Activated B cell treated with CpG ODN at 0.5 μM for 24 hours (primary cell): ENCODE data around the gene SON. TPM values are rescaled to one million over a fixed set of nuclear protein-coding genes. Genes with fewer than 3 reads are reported as not detected.
"Not testable (repeated sequence)": the region's sequence is repeated elsewhere in the genome, so short reads cannot be mapped to it uniquely, and the experiment has no call there.

Experiments
- ATAC-seq: fragments of 200-7000 bp; cut with Tn5 transposase; one replicate; pipeline ENCODE4 v1.10.0; 2021; ENCODE audit warnings: low read depth, mild to moderate bottlenecking, moderate library complexity
- CTCF ChIA-PET: fragments of 350-600 bp; sonication (Branson Sonifier 250); formaldehyde crosslinking; loops from one replicate; lab custom pipeline; 2021; ENCODE audit warnings: antibody characterized with exemption; lab: Charles Lee
- POLR2A ChIA-PET: fragments of 350-600 bp; sonication (Branson Sonifier 250); formaldehyde crosslinking; loops from one replicate; lab custom pipeline; 2021; ENCODE audit warnings: antibody characterized with exemption; lab: Charles Lee
- DNase-seq: peaks from one replicate; pipeline ENCODE4 v3.0.0; 2022
- H3K27ac Mint-ChIP-seq: one replicate; pipeline ENCODE4 v1.8.0; 2020; ENCODE audit warnings: mixed read lengths
- H3K27me3 Mint-ChIP-seq: one replicate; pipeline ENCODE4 v1.8.0; 2021; ENCODE audit warnings: mixed read lengths
- H3K36me3 Mint-ChIP-seq: one replicate; pipeline ENCODE4 v1.8.0; 2021; ENCODE audit warnings: low read depth, mixed read lengths
- H3K4me1 Mint-ChIP-seq: one replicate; pipeline ENCODE4 v1.8.0; 2021; ENCODE audit warnings: mixed read lengths
- H3K4me3 Mint-ChIP-seq: one replicate; pipeline ENCODE4 v1.8.0; 2020; ENCODE audit warnings: mild to moderate bottlenecking, mixed read lengths
- H3K9me3 Mint-ChIP-seq: one replicate; pipeline ENCODE4 v1.8.0; 2020; ENCODE audit warnings: mixed read lengths
- CTCF ChIP-seq: fragments of 200-600 bp; IDR thresholded peaks from one replicate; pipeline ENCODE4 v1.8.0; 2022; ENCODE audit warnings: antibody characterized with exemption, mild to moderate bottlenecking
- intact Hi-C: fragments of 100-400 bp; cut with micrococcal nuclease; formaldehyde crosslinking; loops from one replicate; pipeline ENCODE4 v1.15.1; 2024
- total RNA-seq: library from RNA; stranded (reverse); gene quantifications from 2 replicates; pipeline ENCODE4 v1.2.3, GENCODE V29; 2022

The SON gene
- total RNA-seq, 1 donor from 2014 or later, result 474 TPM

- CTCF ChIA-PET, result interaction anchor here (0.7 kb wide), 1 partner anchor 11 kb away, joined by 3 read pairs; no protein-coding TSS in a partner anchor
- Mint-ChIP-seq H3K4me3 (no peak overlapping the region), H3K4me1 (peaks cover 1% of the 10 kb centered on the region), H3K27ac (no peak overlapping the region), H3K9me3 (no peaks in the 10 kb centered on the region), H3K36me3 (peaks cover 49% of the 10 kb centered on the region), H3K27me3 (no peaks in the 10 kb centered on the region)
- intact Hi-C loops, result no loop called here
- no peak for DNase-seq
- no peak for TF ChIP-seq CTCF
- POLR2A ChIA-PET, result no interaction called here
- no peak for ATAC-seq
These were observed 75.6 kb downstream of the SON start for GRCh38 chr21:33618407-33618806.

DNA sequence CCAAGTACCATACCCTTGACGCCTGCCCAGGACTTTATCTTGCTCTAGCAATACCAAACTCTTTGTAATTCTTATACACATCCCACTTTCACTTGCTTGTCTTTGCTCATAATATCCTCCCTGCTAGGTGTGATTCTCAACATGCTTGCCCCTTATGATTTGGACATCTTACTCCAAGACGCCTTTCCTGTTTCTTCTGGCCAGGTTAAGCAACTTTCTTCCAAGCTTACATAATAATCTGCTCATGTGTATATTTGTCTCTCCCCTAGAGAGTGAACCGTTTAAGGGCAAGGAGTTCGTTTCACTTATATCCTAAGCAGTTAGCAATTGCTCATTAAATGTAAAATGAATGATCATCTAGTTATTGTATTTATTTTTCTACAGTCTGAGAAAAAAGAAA lies 76.9 kb downstream of the SON start:
- no peak overlapping the region for H3K27ac Mint-ChIP-seq
- H3K4me3 Mint-ChIP-seq, result no peak overlapping the region
- POLR2A ChIA-PET, result no interaction called here
- no peak for TF ChIP-seq CTCF
- CTCF ChIA-PET, result interaction anchor here (2.5 kb wide), 1 partner anchor 14 kb away, joined by 10 read pairs; no protein-coding TSS in a partner anchor
- no peaks in the 10 kb centered on the region for H3K9me3 Mint-ChIP-seq
- no peak for ATAC-seq
- DNase-seq, result no peak
- no peaks in the 10 kb centered on the region for H3K27me3 Mint-ChIP-seq
- peaks cover 1% of the 10 kb centered on the region for H3K4me1 Mint-ChIP-seq
- intact Hi-C loops, result no loop called here
- peaks cover 50% of the 10 kb centered on the region for H3K36me3 Mint-ChIP-seq

DNA sequence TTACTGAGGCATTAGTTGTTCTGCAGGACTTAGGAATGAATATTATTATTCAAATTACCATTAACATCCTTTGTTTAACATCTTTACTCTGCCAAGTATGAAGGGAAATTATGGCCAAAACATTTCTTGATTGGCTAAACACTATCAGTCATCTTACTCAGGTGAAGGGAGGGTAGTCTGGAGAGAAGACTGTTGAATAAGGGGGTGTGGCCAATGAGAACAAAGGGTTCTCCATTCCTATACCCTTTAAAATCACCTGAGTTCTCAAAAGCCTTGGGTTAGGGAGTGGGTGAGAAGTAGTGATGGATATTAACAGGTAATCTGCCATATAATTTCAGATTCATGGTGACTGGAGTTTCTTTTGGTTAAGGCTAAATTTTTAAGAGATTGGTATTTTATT lies 79.4 kb downstream of the SON start:
- peaks cover 46% of the 10 kb centered on the region for H3K36me3 Mint-ChIP-seq
- POLR2A ChIA-PET, result no interaction called here
- H3K4me1 Mint-ChIP-seq, result peaks cover 1% of the 10 kb centered on the region
- H3K27ac Mint-ChIP-seq, result no peak overlapping the region
- TF ChIP-seq CTCF, result no peak
- H3K4me3 Mint-ChIP-seq, result no peak overlapping the region
- CTCF ChIA-PET, result no interaction called here
- DNase-seq (no peak), ATAC-seq (no peak)
- no peaks in the 10 kb centered on the region for H3K9me3 Mint-ChIP-seq
- intact Hi-C loops, result no loop called here
- H3K27me3 Mint-ChIP-seq, result no peaks in the 10 kb centered on the region

GRCh38 chr21:33626151-33626550 lies 83.3 kb downstream of the SON start:
- DNase-seq, H3K4me3 Mint-ChIP-seq, H3K27ac Mint-ChIP-seq, H3K27me3 Mint-ChIP-seq, POLR2A ChIA-PET, H3K9me3 Mint-ChIP-seq, intact Hi-C loops, H3K4me1 Mint-ChIP-seq, CTCF ChIA-PET, ATAC-seq: not testable (repeated sequence)
- peaks cover 47% of the 10 kb centered on the region for H3K36me3 Mint-ChIP-seq

Other genes starting within 250 kb of the SON start
- gene IFNAR1, start 218.1 kb upstream of the SON start, total RNA-seq, result 33.9 and 34.5 TPM in 2 replicates
- 66.8 and 71.1 TPM in 2 replicates for gene IFNGR2, start 139.6 kb upstream of the SON start, total RNA-seq
- 42.3 and 47.2 TPM in 2 replicates for gene TMEM50B, start 63.1 kb upstream of the SON start, total RNA-seq
- 0.53 and 0.66 TPM in 2 replicates for gene DNAJC28, start 51.3 kb upstream of the SON start, total RNA-seq
- gene GART, start 921 bp upstream of the SON start, total RNA-seq, result 99.1 and 106 TPM in 2 replicates
- gene DONSON, start 45.6 kb downstream of the SON start, total RNA-seq, result 4.4 and 4.7 TPM in 2 replicates
- gene CRYZL1, start 98.7 kb downstream of the SON start, total RNA-seq, result 37.1 and 46.3 TPM in 2 replicates
- gene ITSN1, start 99.5 kb downstream of the SON start, total RNA-seq, result 1.3 and 2.9 TPM in 2 replicates